Islet precursor cell (in vitro differentiated cells): Measurements from ENCODE around the gene POMGNT2.
"Not testable (repeated sequence)": the region's sequence is repeated elsewhere in the genome, so short reads cannot be mapped to it uniquely, and the experiment has no call there.

Experiments used
- DNase-seq: peaks from one replicate; pipeline ENCODE4 v3.0.0-alpha.2; 2018

POMGNT2 gene

GRCh38 chr3:43075904-43076661, 29.8 kb downstream of the POMGNT2 start:
- peak; percentile 53 for DNase-seq

- DNase-seq: peak; percentile 2
These were observed 30.8 kb downstream of the POMGNT2 start for GRCh38 chr3:43074901-43075689.

- DNase-seq: no peak
These were observed 31.4 kb downstream of the POMGNT2 start for GRCh38 chr3:43074482-43074881.

GRCh38 chr3:43073836-43074220, 32.1 kb downstream of the POMGNT2 start:
- DNase-seq: no peak

- peak; percentile 33 for DNase-seq
These were observed 32.6 kb downstream of the POMGNT2 start for GRCh38 chr3:43073116-43073835.

GRCh38 chr3:43072361-43072760, 33.5 kb downstream of the POMGNT2 start:
- no peak for DNase-seq

- peak; percentile 56 for DNase-seq
These were observed 34.5 kb downstream of the POMGNT2 start for GRCh38 chr3:43071313-43071893.

- DNase-seq: not testable (repeated sequence)
These were observed 35.2 kb downstream of the POMGNT2 start for GRCh38 chr3:43070670-43071069.

GRCh38 chr3:43063114-43063513, 42.8 kb downstream of the POMGNT2 start:
- DNase-seq: peak; percentile 36

GRCh38 chr3:43062564-43063040, 43.3 kb downstream of the POMGNT2 start:
- DNase-seq: peak; percentile 61

GRCh38 chr3:43062040-43062563, 43.8 kb downstream of the POMGNT2 start:
- DNase-seq: no peak

GRCh38 chr3:43061101-43061895, 44.6 kb downstream of the POMGNT2 start:
- peak; percentile 51 for DNase-seq

GRCh38 chr3:43059456-43059855, 46.4 kb downstream of the POMGNT2 start:
- DNase-seq: peak; percentile 10

- peak; percentile 35 for DNase-seq
These were observed 49.8 kb downstream of the POMGNT2 start for GRCh38 chr3:43055806-43056770.

GRCh38 chr3:43055393-43055792, 50.5 kb downstream of the POMGNT2 start:
- DNase-seq: peak; percentile 24

- DNase-seq: peak; percentile 27
These were observed 51.1 kb downstream of the POMGNT2 start for GRCh38 chr3:43054754-43055153.

- DNase-seq: peak; percentile 33
These were observed 52.6 kb downstream of the POMGNT2 start for GRCh38 chr3:43053291-43053690.

- peak; percentile 12 for DNase-seq
These were observed 57.4 kb downstream of the POMGNT2 start for GRCh38 chr3:43048470-43048869.

- DNase-seq: peak; percentile 13
These were observed 59.3 kb downstream of the POMGNT2 start for GRCh38 chr3:43046583-43046982.

- DNase-seq: not testable (repeated sequence)
These were observed 60.8 kb downstream of the POMGNT2 start for GRCh38 chr3:43045079-43045478.
